ENCODE data around the gene LGALS8. TPM values are rescaled to one million over a fixed set of nuclear protein-coding genes. Genes with fewer than 3 reads are reported as not detected.
"Not testable (repeated sequence)": the region's sequence is repeated elsewhere in the genome, so short reads cannot be mapped to it uniquely, and the experiment has no call there.

Gene LGALS8
- total RNA-seq, 1 donor from 2014 or later, result 76.5 TPM

GRCh38 chr1:236565530-236565929, 41.7 kb downstream of the LGALS8 start:
- intact Hi-C loops (cut with micrococcal nuclease), result no loop called here
- no peak for TF ChIP-seq CTCF (IDR thresholded peaks at IDR 0.05; ENCODE audit: borderline replicate concordance)

GRCh38 chr1:236568285-236568894, 44.6 kb downstream of the LGALS8 start:
- intact Hi-C loops (cut with micrococcal nuclease), result no loop called here
- DNase-seq, result no peak
- H3K27ac ChIP-seq (replicated peaks), result no peak overlapping the region
- H3K36me3 ChIP-seq, result peaks cover 94% of the 10 kb centered on the region
- H3K27me3 ChIP-seq (ENCODE audit: low read depth), result no peaks in the 10 kb centered on the region
- TF ChIP-seq CTCF (IDR thresholded peaks at IDR 0.05; ENCODE audit: borderline replicate concordance), result no peak
- no peak overlapping the region for H3K4me3 ChIP-seq
- H3K9me3 ChIP-seq (replicated peaks), result no peaks in the 10 kb centered on the region
- no peaks in the 10 kb centered on the region for H3K4me1 ChIP-seq

More at GRCh38 chr1:236565530-236565929, 41.7 kb downstream of the LGALS8 start:
- DNase-seq, result no peak
- peaks cover 82% of the 10 kb centered on the region for H3K36me3 ChIP-seq
- no peak overlapping the region for H3K4me3 ChIP-seq
- H3K27ac ChIP-seq (replicated peaks), result no peak overlapping the region
- no peaks in the 10 kb centered on the region for H3K27me3 ChIP-seq (ENCODE audit: low read depth)
- no peaks in the 10 kb centered on the region for H3K9me3 ChIP-seq (replicated peaks)
- H3K4me1 ChIP-seq, result no peaks in the 10 kb centered on the region

GRCh38 chr1:236575523-236575922, 51.7 kb downstream of the LGALS8 start:
- H3K36me3 ChIP-seq, result peaks cover 82% of the 10 kb centered on the region
- no peak for TF ChIP-seq CTCF (IDR thresholded peaks at IDR 0.05; ENCODE audit: borderline replicate concordance)

GRCh38 chr1:236576004-236576403, 52.2 kb downstream of the LGALS8 start:
- no peak for TF ChIP-seq CTCF (IDR thresholded peaks at IDR 0.05; ENCODE audit: borderline replicate concordance)
- H3K27me3 ChIP-seq (ENCODE audit: low read depth), result no peaks in the 10 kb centered on the region
- no peak for DNase-seq
- no peak overlapping the region for H3K4me3 ChIP-seq
- intact Hi-C loops (cut with micrococcal nuclease), result no loop called here
- no peaks in the 10 kb centered on the region for H3K9me3 ChIP-seq (replicated peaks)
- H3K36me3 ChIP-seq, result peaks cover 82% of the 10 kb centered on the region
- H3K4me1 ChIP-seq, result peaks cover 10% of the 10 kb centered on the region
- no peak overlapping the region for H3K27ac ChIP-seq (replicated peaks)

More at GRCh38 chr1:236575523-236575922, 51.7 kb downstream of the LGALS8 start:
- intact Hi-C loops (cut with micrococcal nuclease), result no loop called here
- H3K4me1 ChIP-seq, result peaks cover 10% of the 10 kb centered on the region
- H3K4me3 ChIP-seq, result no peak overlapping the region
- no peak overlapping the region for H3K27ac ChIP-seq (replicated peaks)
- no peaks in the 10 kb centered on the region for H3K9me3 ChIP-seq (replicated peaks)
- DNase-seq, result no peak
- H3K27me3 ChIP-seq (ENCODE audit: low read depth), result no peaks in the 10 kb centered on the region

- Histone ChIP-seq H3K36me3 (peaks cover 82% of the 10 kb centered on the region), H3K4me1 (peaks cover 16% of the 10 kb centered on the region)
- H3K27ac ChIP-seq (replicated peaks); H3K4me3 ChIP-seq; DNase-seq; H3K27me3 ChIP-seq (ENCODE audit: low read depth); intact Hi-C loops (cut with micrococcal nuclease); H3K9me3 ChIP-seq (replicated peaks): not testable (repeated sequence)
Measured at GRCh38 chr1:236577041-236577440, 53.3 kb downstream of the LGALS8 start.

GRCh38 chr1:236578661-236579060, 54.9 kb downstream of the LGALS8 start:
- Histone ChIP-seq H3K9me3 (replicated peaks) (no peaks in the 10 kb centered on the region), H3K4me1 (peaks cover 16% of the 10 kb centered on the region), H3K36me3 (peaks cover 81% of the 10 kb centered on the region), H3K27ac (replicated peaks) (no peak overlapping the region), H3K4me3 (no peak overlapping the region), H3K27me3 (ENCODE audit: low read depth) (no peaks in the 10 kb centered on the region)
- TF ChIP-seq CTCF (IDR thresholded peaks at IDR 0.05; ENCODE audit: borderline replicate concordance), result no peak
- intact Hi-C loops (cut with micrococcal nuclease), result no loop called here
- no peak for DNase-seq

DNA sequence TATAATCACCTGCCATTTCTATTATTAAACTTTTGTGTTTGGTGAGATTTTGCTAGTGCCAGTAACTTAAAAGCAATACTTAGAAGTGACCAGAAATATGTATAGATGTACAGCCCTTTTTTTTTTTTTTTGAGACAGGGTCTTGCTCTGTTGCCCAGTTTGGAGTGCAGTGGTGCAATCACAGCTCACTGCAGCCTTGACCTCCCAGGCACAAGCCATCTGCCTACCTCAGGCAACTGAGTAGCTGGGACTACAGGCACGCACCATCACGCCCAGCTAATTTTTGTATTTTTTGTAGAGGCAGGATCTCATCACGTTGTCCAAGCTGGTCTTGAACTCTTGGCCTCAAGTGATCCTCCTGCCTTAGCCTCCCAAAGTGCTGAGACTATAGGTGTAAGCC, 56.6 kb downstream of the LGALS8 start:
- H3K27ac ChIP-seq (replicated peaks); H3K27me3 ChIP-seq (ENCODE audit: low read depth); intact Hi-C loops (cut with micrococcal nuclease); H3K4me3 ChIP-seq; H3K4me1 ChIP-seq; H3K9me3 ChIP-seq (replicated peaks); DNase-seq: not testable (repeated sequence)
- H3K36me3 ChIP-seq, result peaks cover 80% of the 10 kb centered on the region

All from left ventricle myocardium inferior (tissue), 1 donor.